Activated CD8-positive, alpha-beta T cell treated with anti-CD3 and anti-CD28 coated beads, Interleukin-2, amount 10 ng/mL, durations not matched to agents 7 days and 5 days (primary cell): ENCODE data around the gene ZNF785. TPM values are rescaled to one million over a fixed set of nuclear protein-coding genes. Genes with fewer than 3 reads are reported as not detected.
A peak's percentile ranks its signal among the peaks of the same experiment; 100 is the strongest.
"Not testable (repeated sequence)": the region's sequence is repeated elsewhere in the genome, so short reads cannot be mapped to it uniquely, and the experiment has no call there.

Experiments used
- ATAC-seq: fragments of 150-1000 bp; cut with Tn5 transposase; one replicate; pipeline ENCODE4 v1.10.0; 2021; ENCODE audit warnings: moderate library complexity
- CTCF ChIA-PET: fragments of 350-600 bp; sonication (Branson Sonifier 250); formaldehyde crosslinking; loops from one replicate; lab custom pipeline; 2021; ENCODE audit warnings: antibody characterized with exemption; lab: Charles Lee
- POLR2A ChIA-PET: fragments of 350-600 bp; sonication (Branson Sonifier 250); formaldehyde crosslinking; loops from one replicate; lab custom pipeline; 2021; ENCODE audit warnings: antibody characterized with exemption; lab: Charles Lee
- DNase-seq: peaks from one replicate; pipeline ENCODE4 v3.0.0-alpha.2; 2020
- H3K27ac Mint-ChIP-seq: one replicate; pipeline ENCODE4 v1.8.0; 2021; ENCODE audit warnings: mild to moderate bottlenecking, mixed read lengths
- H3K27me3 Mint-ChIP-seq: one replicate; pipeline ENCODE4 v1.8.0; 2021; ENCODE audit warnings: low read depth, mixed read lengths
- H3K36me3 Mint-ChIP-seq: one replicate; pipeline ENCODE4 v1.8.0; 2021; ENCODE audit warnings: low read depth, mixed read lengths
- H3K4me1 Mint-ChIP-seq: one replicate; pipeline ENCODE4 v1.8.0; 2021; ENCODE audit warnings: low read depth, mixed read lengths
- H3K4me3 Mint-ChIP-seq: one replicate; pipeline ENCODE4 v1.8.0; 2021; ENCODE audit warnings: mild to moderate bottlenecking, mixed read lengths
- H3K9me3 Mint-ChIP-seq: one replicate; pipeline ENCODE4 v1.8.0; 2022; ENCODE audit warnings: mixed read lengths; ENCODE audit not compliant: insufficient read depth
- total RNA-seq, 2 experiments: library from RNA; stranded (reverse); gene quantifications; one replicate each; pipeline ENCODE4 v1.2.3, GENCODE V29; 2021

Gene ZNF785
- total RNA-seq, 2 experiments from 2014 or later: 11.7 to 13.7 TPM

- CTCF ChIA-PET: interaction anchor here (1.1 to 6.0 kb wide), 3 partner anchors 19 to 139 kb away, joined by 3 to 76 read pairs (median 7); partner anchors contain the start of gene ZNF747
- no peak for ATAC-seq
- peaks cover 58% of the 10 kb centered on the region for H3K4me1 Mint-ChIP-seq
- no peak overlapping the region for H3K27ac Mint-ChIP-seq
- no peak overlapping the region for H3K4me3 Mint-ChIP-seq
- peaks cover 40% of the 10 kb centered on the region for H3K36me3 Mint-ChIP-seq
- no peaks in the 10 kb centered on the region for H3K27me3 Mint-ChIP-seq
- no peak for DNase-seq
- H3K9me3 Mint-ChIP-seq: no peaks in the 10 kb centered on the region
- POLR2A ChIA-PET: interaction anchor here (1.0 to 1.1 kb wide), 2 partner anchors 10 to 20 kb away, joined by 3 to 4 read pairs; no protein-coding TSS in a partner anchor
These were observed 30.8 kb downstream of the ZNF785 start for GRCh38 chr16:30554557-30555314.

GRCh38 chr16:30553393-30553899 is 32.1 kb downstream of the ZNF785 start:
- no peak for ATAC-seq
- CTCF ChIA-PET: interaction anchor here (1.6 to 5.1 kb wide), 2 partner anchors 18 to 140 kb away, joined by 3 to 34 read pairs; partner anchors contain the start of gene ZNF747
- DNase-seq: no peak
- POLR2A ChIA-PET: interaction anchor here (1.0 to 1.2 kb wide), 2 partner anchors 11 to 19 kb away, joined by 3 to 6 read pairs; partner anchors contain the start of gene ZNF688
- peaks cover 40% of the 10 kb centered on the region for H3K36me3 Mint-ChIP-seq
- H3K4me3 Mint-ChIP-seq: no peak overlapping the region
- no peaks in the 10 kb centered on the region for H3K9me3 Mint-ChIP-seq
- H3K27me3 Mint-ChIP-seq: no peaks in the 10 kb centered on the region
- peak overlapping the region; percentile 95 for H3K27ac Mint-ChIP-seq
- peaks cover 57% of the 10 kb centered on the region for H3K4me1 Mint-ChIP-seq

- POLR2A ChIA-PET: interaction anchor here (1.2 to 1.8 kb wide), 2 partner anchors 18 to 19 kb away, joined by 6 to 15 read pairs; partner anchors contain the start of genes ZNF688 and ZNF747
- Mint-ChIP-seq H3K36me3 (peaks cover 40% of the 10 kb centered on the region), H3K4me3 (no peak overlapping the region), H3K27ac (peak overlapping the region; percentile 95), H3K27me3 (no peaks in the 10 kb centered on the region), H3K9me3 (no peaks in the 10 kb centered on the region), H3K4me1 (peaks cover 56% of the 10 kb centered on the region)
- CTCF ChIA-PET: interaction anchor here (1.1 to 5.1 kb wide), 4 partner anchors 17 to 141 kb away, joined by 3 to 34 read pairs (median 6); partner anchors contain the start of gene ZNF747
- ATAC-seq (no peak), DNase-seq (no peak)
These were observed 32.5 kb downstream of the ZNF785 start for GRCh38 chr16:30552956-30553355.

- Mint-ChIP-seq H3K36me3 (peaks cover 36% of the 10 kb centered on the region), H3K27ac (peak overlapping the region; percentile 95), H3K4me3 (peak overlapping the region; percentile 64), H3K4me1 (peaks cover 56% of the 10 kb centered on the region), H3K27me3 (no peaks in the 10 kb centered on the region), H3K9me3 (no peaks in the 10 kb centered on the region)
- peak; percentile 78 for DNase-seq
- POLR2A ChIA-PET: interaction anchor here (0.9 to 1.8 kb wide), 4 partner anchors 9 to 21 kb away, joined by 3 to 15 read pairs (median 4); partner anchors contain the start of genes ZNF688 and ZNF747
- ATAC-seq: peak; percentile 94
- CTCF ChIA-PET: interaction anchor here (0.6 to 5.1 kb wide), 7 partner anchors 14 to 122 kb away, joined by 3 to 34 read pairs (median 4); partner anchors contain the start of genes DCTPP1, PRR14 and ZNF747
These were observed 33.7 kb downstream of the ZNF785 start for GRCh38 chr16:30551781-30552180.

GRCh38 chr16:30548416-30549253 is 36.9 kb downstream of the ZNF785 start:
- no peak for DNase-seq
- Mint-ChIP-seq H3K27me3 (no peaks in the 10 kb centered on the region), H3K27ac (no peak overlapping the region), H3K4me3 (no peak overlapping the region), H3K36me3 (peaks cover 13% of the 10 kb centered on the region), H3K9me3 (no peaks in the 10 kb centered on the region), H3K4me1 (peaks cover 37% of the 10 kb centered on the region)
- no peak for ATAC-seq
- ChIA-PET CTCF (interaction anchor here (5.1 kb wide), 1 partner anchor 13 kb away, joined by 34 read pairs; the partner anchor contains the start of gene ZNF747), POLR2A (no interaction called here)

- POLR2A ChIA-PET: interaction anchor here (0.9 to 1.0 kb wide), 3 partner anchors 10 to 23 kb away, joined by 3 read pairs; partner anchors contain the start of gene ZNF747
These were observed 39.4 kb downstream of the ZNF785 start for GRCh38 chr16:30546115-30546514.

GRCh38 chr16:30543067-30543466 is 42.4 kb downstream of the ZNF785 start:
- DNase-seq (no peak), ATAC-seq (no peak)
- ChIA-PET CTCF (interaction anchor here (1.1 to 1.2 kb wide), 2 partner anchors 8 to 15 kb away, joined by 4 to 7 read pairs; partner anchors contain the start of genes ZNF747 and ZNF764), POLR2A (interaction anchor here (1.4 to 1.9 kb wide), 2 partner anchors 9 to 15 kb away, joined by 4 to 5 read pairs; partner anchors contain the start of gene ZNF747)
- no peaks in the 10 kb centered on the region for H3K27me3 Mint-ChIP-seq
- no peaks in the 10 kb centered on the region for H3K36me3 Mint-ChIP-seq
- no peak overlapping the region for H3K4me3 Mint-ChIP-seq
- no peak overlapping the region for H3K27ac Mint-ChIP-seq
- H3K9me3 Mint-ChIP-seq: no peaks in the 10 kb centered on the region
- peaks cover 3% of the 10 kb centered on the region for H3K4me1 Mint-ChIP-seq

More at GRCh38 chr16:30546115-30546514, 39.4 kb downstream of the ZNF785 start:
- Mint-ChIP-seq H3K27me3 (no peaks in the 10 kb centered on the region), H3K9me3 (no peaks in the 10 kb centered on the region), H3K4me1 (peaks cover 12% of the 10 kb centered on the region), H3K36me3 (no peaks in the 10 kb centered on the region), H3K4me3 (no peak overlapping the region), H3K27ac (no peak overlapping the region)
- no peak for DNase-seq
- CTCF ChIA-PET: interaction anchor here (1.9 kb wide), 1 partner anchor 11 kb away, joined by 5 read pairs; no protein-coding TSS in a partner anchor
- no peak for ATAC-seq

GRCh38 chr16:30541502-30542329 is 43.8 kb downstream of the ZNF785 start:
- ATAC-seq (no peak), DNase-seq (no peak)
- POLR2A ChIA-PET: interaction anchor here (1.1 kb wide), 1 partner anchor 30 kb away, joined by 5 read pairs; the partner anchor contains the start of gene ZNF688
- no peak overlapping the region for H3K27ac Mint-ChIP-seq
- CTCF ChIA-PET: no interaction called here
- H3K4me3 Mint-ChIP-seq: no peak overlapping the region
- peaks cover 16% of the 10 kb centered on the region for H3K4me1 Mint-ChIP-seq
- no peaks in the 10 kb centered on the region for H3K27me3 Mint-ChIP-seq
- peaks cover 12% of the 10 kb centered on the region for H3K36me3 Mint-ChIP-seq
- H3K9me3 Mint-ChIP-seq: no peaks in the 10 kb centered on the region

- H3K4me3 Mint-ChIP-seq, H3K9me3 Mint-ChIP-seq, DNase-seq, ATAC-seq, POLR2A ChIA-PET, H3K27me3 Mint-ChIP-seq, H3K27ac Mint-ChIP-seq: not testable (repeated sequence)
- CTCF ChIA-PET: interaction anchor here (0.6 kb wide), 1 partner anchor 74 kb away, joined by 4 read pairs; no protein-coding TSS in a partner anchor
- H3K4me1 Mint-ChIP-seq: peaks cover 23% of the 10 kb centered on the region
- peaks cover 15% of the 10 kb centered on the region for H3K36me3 Mint-ChIP-seq
These were observed 44.5 kb downstream of the ZNF785 start for GRCh38 chr16:30540916-30541464.

- H3K27me3 Mint-ChIP-seq, CTCF ChIA-PET, ATAC-seq, DNase-seq, H3K27ac Mint-ChIP-seq, H3K4me3 Mint-ChIP-seq, H3K9me3 Mint-ChIP-seq: not testable (repeated sequence)
- Mint-ChIP-seq H3K36me3 (peaks cover 15% of the 10 kb centered on the region), H3K4me1 (peaks cover 26% of the 10 kb centered on the region)
- POLR2A ChIA-PET: interaction anchor here (0.6 kb wide), 1 partner anchor 1716 kb away, joined by 4 read pairs; no protein-coding TSS in a partner anchor
These were observed 45.4 kb downstream of the ZNF785 start for GRCh38 chr16:30539986-30540526.
